ENCODE data around the gene AUTS2.
"Not testable (repeated sequence)": the region's sequence is repeated elsewhere in the genome, so short reads cannot be mapped to it uniquely, and the experiment has no call there.

The AUTS2 gene

DNA sequence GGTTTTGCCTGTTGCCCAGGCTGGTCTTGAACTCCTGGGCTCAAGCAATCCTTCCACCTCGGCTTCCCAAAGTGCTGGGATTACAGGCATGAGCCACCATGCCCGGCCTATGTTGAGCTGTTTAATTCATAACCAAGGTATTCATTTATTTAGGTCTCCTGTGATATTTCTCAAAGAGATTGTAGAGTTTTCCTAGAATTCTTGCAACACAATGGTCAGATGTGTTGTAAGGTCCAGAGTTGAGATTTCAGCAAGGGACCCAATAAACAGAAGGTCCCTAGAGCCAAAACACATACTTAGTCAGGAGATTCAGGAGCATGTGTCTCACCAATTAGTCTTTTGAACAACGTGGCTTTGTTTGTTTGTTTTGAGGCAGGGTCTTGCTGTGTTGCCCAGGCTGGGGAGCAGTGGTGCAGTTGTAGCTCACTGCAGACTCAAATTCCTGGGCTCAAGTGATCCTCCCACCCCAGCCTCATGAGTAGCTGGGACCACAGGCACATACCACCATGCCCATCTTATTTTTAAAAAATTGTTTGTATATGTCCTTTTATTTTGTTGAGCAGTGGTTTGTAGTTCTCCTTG, 1212.4 kb downstream of the AUTS2 start:
- no peak for DNase-seq
- in situ Hi-C loops (cut with MboI; ENCODE audit: low pct_unique_long_range_greater_than_20kb, low sequenced_read_pairs) = no loop called here

DNA sequence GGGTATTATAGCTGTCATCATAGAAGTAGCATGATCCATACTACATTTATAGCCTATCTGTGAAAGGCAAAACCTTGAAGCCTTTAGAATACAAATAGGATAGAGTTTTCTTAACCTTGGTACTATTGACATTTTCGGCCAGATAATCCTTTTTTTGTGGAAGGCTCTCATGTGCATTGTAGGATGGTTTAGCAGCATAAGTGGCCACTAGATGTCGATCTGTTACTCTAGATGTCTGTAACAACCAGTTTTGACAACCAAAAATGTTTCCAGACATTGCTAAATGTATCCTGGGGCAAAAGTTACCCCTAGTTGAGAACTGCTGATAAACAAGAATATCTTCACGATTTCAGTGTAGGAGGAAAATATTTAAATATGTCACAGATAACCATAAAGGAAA, 1214.2 kb downstream of the AUTS2 start:
- no peak for DNase-seq
- in situ Hi-C loops (cut with MboI; ENCODE audit: low pct_unique_long_range_greater_than_20kb, low sequenced_read_pairs) = no loop called here

DNA sequence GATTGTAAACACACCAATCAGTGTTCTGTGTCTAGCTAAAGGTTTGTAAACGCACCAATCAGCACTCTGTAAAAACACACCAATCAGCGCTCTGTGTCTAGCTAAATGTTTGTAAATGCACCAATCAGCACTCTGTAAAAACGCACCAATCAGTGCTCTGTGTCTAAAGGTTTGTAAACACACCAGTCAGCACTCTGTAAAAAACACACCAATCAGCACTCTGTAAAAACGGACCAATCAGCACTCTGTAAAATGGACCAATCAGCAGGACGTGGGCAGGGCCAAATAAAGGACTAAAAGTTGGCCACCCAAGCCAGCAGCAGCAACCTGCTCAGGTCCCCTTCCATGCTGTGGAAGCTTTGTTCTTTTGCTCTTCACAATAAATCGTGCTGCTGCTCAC, 1224.2 kb downstream of the AUTS2 start:
- DNase-seq; in situ Hi-C loops (cut with MboI; ENCODE audit: low pct_unique_long_range_greater_than_20kb, low sequenced_read_pairs): not testable (repeated sequence)

DNA sequence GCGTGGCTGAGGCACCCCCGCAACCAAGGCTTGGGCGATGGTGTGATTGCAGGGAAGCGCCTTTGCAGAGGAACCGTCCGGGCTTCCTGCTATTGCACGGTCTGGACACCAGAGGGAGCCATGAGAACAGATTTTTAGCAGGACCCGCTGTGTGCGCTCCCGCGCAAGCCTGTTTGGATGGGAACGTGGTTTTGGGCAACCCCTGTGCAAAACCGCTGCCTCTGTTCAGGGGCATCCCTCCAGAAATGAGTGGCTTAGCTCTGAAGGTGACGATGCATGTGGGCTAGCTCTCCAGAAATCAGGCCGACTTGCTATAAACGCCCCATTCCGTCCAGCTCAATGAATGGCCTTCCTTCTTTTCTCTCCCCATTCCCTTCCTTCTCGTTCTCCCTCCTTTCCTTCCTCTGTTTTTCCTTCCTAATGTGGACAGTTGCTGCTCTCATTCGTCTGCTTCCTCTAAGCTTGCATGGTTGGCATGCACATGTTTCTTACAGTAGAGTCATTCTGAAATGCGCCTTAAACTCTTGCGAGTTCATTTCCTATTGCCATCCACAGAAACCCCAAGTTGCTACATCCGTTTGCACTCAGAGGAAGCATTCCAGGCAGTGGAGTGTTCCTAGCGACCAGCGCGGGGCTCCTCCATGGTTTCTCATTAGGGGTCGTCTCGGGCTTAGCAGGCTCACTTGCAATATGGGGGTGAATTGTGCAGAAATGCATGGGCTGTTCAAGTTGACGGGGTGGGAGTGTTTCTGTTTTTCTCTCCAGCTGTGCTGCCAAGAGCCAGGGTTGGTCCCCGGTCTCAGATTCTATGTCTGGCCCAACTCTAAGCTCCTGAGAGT, 1231.2 kb downstream of the AUTS2 start:
- DNase-seq = peak; percentile 65

DNA sequence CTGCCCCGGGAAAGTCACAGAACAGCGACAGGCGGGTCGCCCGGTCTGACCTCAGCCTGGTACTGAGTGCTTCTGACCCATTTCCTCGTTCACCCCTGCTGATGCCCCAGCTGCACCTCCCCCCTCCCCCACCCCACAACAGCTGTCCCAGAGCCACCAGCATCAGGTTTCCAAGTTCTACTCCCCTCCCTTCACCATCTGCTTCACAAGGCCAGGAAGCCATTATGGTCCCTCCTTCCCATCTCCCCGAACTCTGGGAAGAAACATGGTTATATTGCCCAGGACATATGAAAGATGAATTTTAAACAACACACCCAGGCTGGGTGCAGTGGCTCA, 1231.8 kb downstream of the AUTS2 start:
- in situ Hi-C loops (cut with MboI; ENCODE audit: low pct_unique_long_range_greater_than_20kb, low sequenced_read_pairs) = no loop called here
- DNase-seq = no peak

More for the DNA sequence above, 1231.2 kb downstream of the AUTS2 start:
- in situ Hi-C loops (cut with MboI; ENCODE audit: low pct_unique_long_range_greater_than_20kb, low sequenced_read_pairs) = no loop called here

DNA sequence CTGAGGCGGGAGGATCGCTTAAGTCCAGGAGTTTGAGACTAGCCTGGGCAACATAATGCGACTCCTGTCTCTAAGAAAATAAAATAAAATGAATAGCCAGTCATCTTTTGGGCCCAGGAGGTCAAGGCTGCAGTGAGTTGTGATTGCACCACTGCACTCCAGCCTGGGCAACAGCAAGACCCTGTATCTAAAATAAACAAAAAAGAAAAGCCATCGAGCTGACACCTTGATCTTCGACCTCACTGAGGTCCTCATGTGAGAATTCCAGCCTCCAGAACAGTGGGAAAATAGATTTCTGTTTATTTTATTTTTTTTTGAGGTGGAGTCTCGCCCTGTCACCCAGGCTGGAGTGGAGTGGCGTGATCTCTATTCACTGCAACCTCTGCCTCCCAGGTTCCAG, 1232.2 kb downstream of the AUTS2 start:
- in situ Hi-C loops (cut with MboI; ENCODE audit: low pct_unique_long_range_greater_than_20kb, low sequenced_read_pairs) = no loop called here
- no peak for DNase-seq

DNA sequence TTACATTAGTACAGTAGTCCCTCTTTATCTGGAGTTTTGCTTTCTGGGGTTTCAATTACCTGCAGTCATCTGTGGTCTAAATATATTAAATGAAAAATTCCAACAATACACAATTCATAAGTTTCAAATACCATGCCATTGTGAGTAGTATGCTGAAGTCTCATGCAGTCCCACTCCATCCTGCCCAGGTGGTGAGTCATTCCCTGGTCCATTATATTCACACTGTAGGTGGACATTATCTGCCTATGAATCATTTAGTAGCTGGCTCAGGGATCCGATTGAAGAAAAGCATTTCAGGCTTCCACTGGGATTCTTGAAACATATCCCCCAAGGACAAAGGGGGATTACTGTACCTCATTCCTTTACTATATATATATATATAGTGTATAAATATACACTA, 1235.5 kb downstream of the AUTS2 start:
- in situ Hi-C loops (cut with MboI; ENCODE audit: low pct_unique_long_range_greater_than_20kb, low sequenced_read_pairs) = no loop called here
- no peak for DNase-seq

DNA sequence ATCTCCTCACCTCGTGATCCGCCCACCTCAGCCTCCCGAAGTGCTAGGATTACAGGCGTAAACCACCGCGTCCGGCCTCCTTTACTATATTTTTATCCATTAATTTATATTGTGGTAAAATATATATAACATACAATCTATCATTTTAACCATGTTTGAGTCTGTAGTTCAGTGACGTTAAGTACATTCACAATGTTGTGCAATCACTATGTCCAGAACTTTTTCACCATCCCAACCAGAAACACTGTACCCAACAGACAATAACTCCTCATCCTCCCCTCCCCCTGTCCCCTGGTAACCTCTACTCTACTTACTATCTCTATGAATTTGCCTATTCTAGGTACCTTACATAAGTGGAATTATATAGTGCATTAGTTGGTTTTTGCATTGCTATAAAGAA, 1236.1 kb downstream of the AUTS2 start:
- no peak for DNase-seq
- in situ Hi-C loops (cut with MboI; ENCODE audit: low pct_unique_long_range_greater_than_20kb, low sequenced_read_pairs) = no loop called here

DNA sequence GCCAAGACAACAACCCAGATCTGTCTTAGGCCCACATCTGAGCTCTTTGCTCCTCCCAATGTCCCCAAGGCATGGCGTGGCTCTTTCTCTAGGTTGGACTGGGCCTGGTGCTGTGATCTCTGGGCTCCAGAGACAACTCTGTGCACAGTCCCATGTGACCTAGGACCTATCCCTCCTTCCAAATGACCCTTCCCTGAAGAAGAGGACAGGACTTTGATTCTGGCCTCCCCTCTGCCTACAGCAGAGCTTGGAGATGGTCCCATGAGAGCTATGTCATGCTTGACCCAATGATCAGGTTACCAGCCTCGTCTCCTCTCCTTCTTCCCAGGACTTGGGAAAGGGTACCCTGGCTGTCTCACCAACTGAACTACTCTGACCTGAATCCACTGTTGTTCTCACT, 1237.4 kb downstream of the AUTS2 start:
- in situ Hi-C loops (cut with MboI; ENCODE audit: low pct_unique_long_range_greater_than_20kb, low sequenced_read_pairs) = no loop called here
- DNase-seq = no peak

DNA sequence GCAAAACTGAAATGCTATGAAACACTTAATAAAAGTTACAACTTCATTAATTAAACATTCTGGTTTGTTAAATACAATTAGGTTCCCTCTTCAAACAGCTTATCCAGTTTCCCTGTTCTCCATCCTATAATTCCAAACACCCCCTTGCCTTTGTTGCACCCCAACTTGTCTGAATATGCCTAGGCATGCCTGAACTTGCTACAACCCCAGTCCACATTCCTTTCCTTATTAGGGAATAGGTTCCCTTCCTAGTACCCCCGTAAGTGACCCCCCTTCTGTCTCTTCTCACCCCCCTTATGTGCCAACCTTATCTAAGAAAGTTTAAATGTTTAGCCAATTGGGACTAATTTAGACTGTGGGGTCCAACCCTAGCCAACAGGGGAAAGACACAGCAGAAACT, 1238.0 kb downstream of the AUTS2 start:
- in situ Hi-C loops (cut with MboI; ENCODE audit: low pct_unique_long_range_greater_than_20kb, low sequenced_read_pairs) = no loop called here

DNA sequence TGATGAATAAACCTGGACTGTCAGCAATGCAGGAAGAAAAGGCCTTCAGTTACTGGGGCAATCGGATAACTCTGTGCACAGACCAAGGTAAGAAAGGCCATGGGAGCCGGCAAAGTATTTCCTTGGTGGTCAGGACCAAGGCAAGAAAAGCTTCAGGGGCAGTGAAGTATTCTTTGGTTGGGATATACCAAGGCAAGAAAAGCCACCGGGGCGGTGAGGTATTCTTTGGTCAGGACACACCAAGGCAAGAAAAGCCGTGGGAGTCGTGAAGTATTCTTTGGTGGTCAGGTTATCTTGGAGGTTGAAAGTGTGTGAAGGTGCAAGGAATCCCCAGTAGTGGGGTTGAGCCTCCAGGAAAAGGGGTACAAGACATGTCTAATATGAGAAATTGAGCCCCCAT, 1238.7 kb downstream of the AUTS2 start:
- in situ Hi-C loops (cut with MboI; ENCODE audit: low pct_unique_long_range_greater_than_20kb, low sequenced_read_pairs) = no loop called here
- no peak for DNase-seq

More for the DNA sequence above, 1238.0 kb downstream of the AUTS2 start:
- no peak for DNase-seq

DNA sequence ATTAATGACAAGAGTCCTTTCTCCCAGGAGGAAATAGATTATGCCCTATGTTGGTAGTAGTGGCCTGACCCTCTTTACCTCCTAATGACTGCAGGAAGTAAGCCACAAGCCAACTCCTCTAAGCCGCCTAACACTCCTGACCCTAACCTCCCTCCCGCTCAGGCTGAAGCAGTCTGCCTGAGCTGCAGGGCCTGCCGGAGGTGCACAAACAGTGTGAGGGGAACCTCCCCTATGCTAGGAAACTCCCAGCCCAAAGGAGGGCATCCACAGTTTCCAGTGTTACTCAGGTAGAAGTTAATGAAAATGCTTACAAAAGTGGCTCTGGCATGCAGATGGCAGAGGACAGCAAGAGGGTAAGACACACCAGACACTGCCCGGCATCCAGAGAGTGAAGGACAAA, 1239.3 kb downstream of the AUTS2 start:
- no peak for DNase-seq
- in situ Hi-C loops (cut with MboI; ENCODE audit: low pct_unique_long_range_greater_than_20kb, low sequenced_read_pairs) = no loop called here

DNA sequence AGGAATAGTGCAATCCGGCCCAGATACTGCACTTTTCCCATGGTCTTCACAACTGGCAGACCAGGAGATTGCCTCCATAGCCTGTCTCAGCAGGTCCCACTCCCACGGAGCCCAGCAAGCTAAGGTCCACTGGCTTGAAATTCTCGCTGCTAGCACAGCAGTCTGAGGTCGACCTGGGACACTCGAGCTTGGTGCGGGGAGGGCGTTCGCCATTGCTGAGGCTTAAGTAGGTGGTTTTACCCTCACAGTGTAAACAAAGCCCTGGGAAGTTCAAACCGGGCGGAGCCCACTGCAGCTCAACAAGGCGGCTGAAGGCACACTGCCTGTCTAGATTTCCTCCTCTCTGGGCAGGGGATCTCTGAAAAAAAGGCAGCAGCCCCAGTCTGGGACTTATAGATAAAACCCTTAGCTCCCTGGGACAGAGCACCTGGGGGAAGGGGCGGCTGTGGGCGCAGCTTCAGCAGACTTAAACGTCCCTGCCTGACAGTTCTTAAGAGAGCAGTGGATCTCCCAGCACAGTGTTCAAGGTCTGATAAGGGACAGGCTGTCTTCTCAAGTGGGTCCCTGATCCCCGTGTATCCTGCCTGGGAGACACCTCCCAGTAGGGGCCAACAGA, 1240.1 kb downstream of the AUTS2 start:
- no peak for DNase-seq
- in situ Hi-C loops (cut with MboI; ENCODE audit: low pct_unique_long_range_greater_than_20kb, low sequenced_read_pairs) = no loop called here

Measured in KBM-7 (cell line).